IMR-90 (cell line): ENCODE measurements around the gene TMEM101. TPM values are rescaled to one million over a fixed set of nuclear protein-coding genes. Genes with fewer than 3 reads are reported as not detected.

Experiments
- ATAC-seq: fragments of 200-7000 bp; cut with Tn5 transposase; 2 replicates; pipeline ENCODE4 v1.9.1; 2020; ENCODE audit warnings: low read depth, mild to moderate bottlenecking, moderate library complexity
- BruUV-seq: library from RNA; stranded (reverse); fragments of 400-500 nt; replicated peaks from 2 replicates; lab custom pipeline; 2021; lab: Mats Ljungman, UMichigan
- CTCF ChIA-PET: fragments of 300-600 bp; formaldehyde crosslinking; extraction: SDS; loops from one replicate; lab custom pipeline; 2021; ENCODE audit warnings: antibody characterized with exemption; lab: Yijun Ruan, JAX
- POLR2A ChIA-PET: fragments of 300-600 bp; sonication (Branson Sonifier 250); formaldehyde crosslinking; loops from one replicate; lab custom pipeline; 2022; ENCODE audit warnings: antibody characterized with exemption; ENCODE audit not compliant: unreplicated experiment; lab: Charles Lee
- DNase-seq: peaks from one replicate; pipeline ENCODE4 v3.0.0; 2013
- H2AFZ ChIP-seq: replicated peaks from 2 replicates; pipeline ENCODE3; 2013; ENCODE audit warnings: low read length, mild to moderate bottlenecking; ENCODE audit not compliant: poor library complexity
- H2AK5ac ChIP-seq: 2 replicates; pipeline ENCODE4 v1.6.1; 2013; ENCODE audit warnings: low read depth, low read length, inconsistent platforms
- H2AK9ac ChIP-seq: replicated peaks from 2 replicates; pipeline ENCODE3; 2013; ENCODE audit warnings: mild to moderate bottlenecking, low read depth, low read length, moderate library complexity; ENCODE audit not compliant: poor library complexity
- H2BK120ac ChIP-seq: 2 replicates; pipeline ENCODE4 v1.6.1; 2013; ENCODE audit warnings: low read depth, low read length, inconsistent platforms
- H2BK15ac ChIP-seq: 3 replicates; pipeline ENCODE4 v1.6.1; 2013; ENCODE audit warnings: low read depth, low read length, inconsistent platforms
- H2BK20ac ChIP-seq: 2 replicates; pipeline ENCODE4 v1.6.1; 2013; ENCODE audit warnings: low read depth, mild to moderate bottlenecking, inconsistent platforms, low read length, moderate library complexity
- H2BK5ac ChIP-seq: 2 replicates; pipeline ENCODE4 v1.6.1; 2013; ENCODE audit warnings: mild to moderate bottlenecking, low read depth, low read length, inconsistent platforms; ENCODE audit not compliant: poor library complexity, severe bottlenecking
- H3K14ac ChIP-seq: replicated peaks from 2 replicates; pipeline ENCODE4 v1.6.1; 2013; ENCODE audit warnings: low read depth, low read length, inconsistent platforms
- H3K18ac ChIP-seq: 2 replicates; pipeline ENCODE4 v1.6.1; 2013; ENCODE audit warnings: low read depth, low read length, control low read depth
- H3K23ac ChIP-seq: 2 replicates; pipeline ENCODE4 v1.6.1; 2013; ENCODE audit warnings: low read depth, low read length, inconsistent platforms
- H3K27ac ChIP-seq: 2 replicates; pipeline ENCODE4 v1.5.1; 2013; ENCODE audit warnings: mild to moderate bottlenecking, control low read depth, low read length; ENCODE audit not compliant: insufficient read depth
- H3K27me3 ChIP-seq: 2 replicates; pipeline ENCODE4 v1.6.1; 2013; ENCODE audit warnings: low read length; ENCODE audit not compliant: control insufficient read depth, insufficient read depth
- H3K36me3 ChIP-seq: 2 replicates; pipeline ENCODE4 v1.6.1; 2013; ENCODE audit warnings: low read length, mixed read lengths; ENCODE audit not compliant: control insufficient read depth, insufficient read depth
- H3K4ac ChIP-seq: 2 replicates; pipeline ENCODE4 v1.6.1; 2013; ENCODE audit warnings: low read depth, low read length, inconsistent platforms
- H3K4me1 ChIP-seq: 2 replicates; pipeline ENCODE4 v1.6.1; 2013; ENCODE audit warnings: low read length, mixed read lengths; ENCODE audit not compliant: control insufficient read depth, insufficient read depth
- H3K4me2 ChIP-seq: 2 replicates; pipeline ENCODE4 v1.6.1; 2013; ENCODE audit warnings: low read depth, mild to moderate bottlenecking, control low read depth, low read length, moderate library complexity
- H3K4me3 ChIP-seq: 2 replicates; pipeline ENCODE4 v1.5.1; 2013; ENCODE audit warnings: low read depth, mild to moderate bottlenecking, control low read depth, low read length, moderate library complexity; ENCODE audit not compliant: insufficient read depth
- H3K56ac ChIP-seq: 2 replicates; pipeline ENCODE4 v1.6.1; 2013; ENCODE audit warnings: low read length, inconsistent platforms; ENCODE audit not compliant: insufficient read depth; ENCODE audit errors: extremely low read depth
- H3K79me1 ChIP-seq, 2 experiments: 2 replicates each; pipeline ENCODE4 v1.6.1; 2013; ENCODE audit warnings: low read length in 2 of 2, inconsistent platforms in 1 of 2, low read depth in 1 of 2
- H3K9ac ChIP-seq: 2 replicates; pipeline ENCODE4 v1.6.1; 2013; ENCODE audit warnings: low read depth, low read length, control low read depth
- H3K9me1 ChIP-seq: 2 replicates; pipeline ENCODE4 v1.6.1; 2013; ENCODE audit warnings: low read length, inconsistent platforms; ENCODE audit not compliant: insufficient read depth
- H3K9me3 ChIP-seq: 2 replicates; pipeline ENCODE4 v1.6.1; 2013; ENCODE audit warnings: low read length; ENCODE audit not compliant: control insufficient read depth, insufficient read depth
- H4K20me1 ChIP-seq: 2 replicates; pipeline ENCODE4 v1.6.1; 2013; ENCODE audit warnings: low read length, inconsistent platforms; ENCODE audit not compliant: insufficient read depth
- H4K5ac ChIP-seq: 2 replicates; pipeline ENCODE4 v1.6.1; 2013; ENCODE audit warnings: mild to moderate bottlenecking, low read depth, low read length, control low read depth
- H4K8ac ChIP-seq, 2 experiments: 2 replicates each; pipeline ENCODE4 v1.6.1; 2013; ENCODE audit warnings: low read depth in 2 of 2, low read length in 2 of 2, control low read depth in 1 of 2, inconsistent platforms in 1 of 2
- H4K91ac ChIP-seq: 2 replicates; pipeline ENCODE4 v1.6.1; 2013; ENCODE audit warnings: low read depth, low read length, inconsistent platforms; ENCODE audit not compliant: insufficient read depth
- BHLHE40 ChIP-seq: fragments of 150-350 bp; IDR thresholded peaks from 2 replicates; pipeline ENCODE4 v1.6.1; 2016; ENCODE audit warnings: mild to moderate bottlenecking, low read depth, low read length
- CEBPB ChIP-seq: IDR thresholded peaks from 2 replicates; pipeline ENCODE4 v1.6.1; 2012; ENCODE audit warnings: low read depth, low read length, improper control_type of control experiment
- ELK1 ChIP-seq: fragments of 150-350 bp; IDR thresholded peaks from 2 replicates; pipeline ENCODE4 v1.6.1; 2016; ENCODE audit warnings: low read depth, mild to moderate bottlenecking, low read length, moderate library complexity, borderline replicate concordance
- NFE2L2 ChIP-seq: fragments of 150-350 bp; IDR thresholded peaks from 2 replicates; pipeline ENCODE4 v1.6.1; 2016; ENCODE audit warnings: low read depth, mild to moderate bottlenecking, low read length
- SMC3 ChIP-seq: fragments of 150-350 bp; IDR thresholded peaks from 2 replicates; pipeline ENCODE4 v1.6.1; 2016; ENCODE audit warnings: low read depth, mild to moderate bottlenecking, antibody characterized with exemption, low read length, moderate library complexity
- WGBS, 2 experiments: methylation state at CpG; one replicate each; pipeline versions ENCODE4 v1.1.5 to v1.1.7; 2013; ENCODE audit warnings: missing lambda C conversion rate in 2 of 2; ENCODE audit not compliant: insufficient read length in 1 of 2; ENCODE audit errors: extremely low coverage in 2 of 2; 5-methylcytosine and 5-hydroxymethylcytosine counted together
- dilution Hi-C: fragments of 300-500 bp; cut with HindIII; formaldehyde crosslinking; loops from one replicate; pipeline ENCODE4 v1.14.3; 2018; ENCODE audit warnings: low sequenced_read_pairs; ENCODE audit not compliant: unreplicated experiment
- in situ Hi-C: fragments of 300-500 bp; cut with MboI; formaldehyde crosslinking; loops from 3 replicates; pipeline ENCODE4 v1.14.3; 2019; ENCODE audit warnings: low sequenced_read_pairs, inconsistent platforms, mixed read lengths
- intact Hi-C: fragments of 100-400 bp; cut with micrococcal nuclease; formaldehyde crosslinking; loops from 2 replicates; pipeline ENCODE4 v1.10.0; 2022
- polyA plus RNA-seq, 3 experiments: library from polyadenylated mRNA; depleted of rRNA; stranded (reverse); fragments of >200 nt; gene quantifications; 2 replicates each; pipeline ENCODE4 v1.2.3, GENCODE V29; 2012; ENCODE audit warnings: low replicate concordance in 1 of 3
- total RNA-seq: library from RNA; depleted of rRNA; stranded (reverse); fragments of >200 nt; gene quantifications from 2 replicates; pipeline ENCODE4 v1.2.3, GENCODE V29; 2012

Gene TMEM101
- total and polyA plus RNA-seq, 2 of the 4 experiments (the other 2 are of a cell fraction) = 30.7 to 36.6 TPM

DNA sequence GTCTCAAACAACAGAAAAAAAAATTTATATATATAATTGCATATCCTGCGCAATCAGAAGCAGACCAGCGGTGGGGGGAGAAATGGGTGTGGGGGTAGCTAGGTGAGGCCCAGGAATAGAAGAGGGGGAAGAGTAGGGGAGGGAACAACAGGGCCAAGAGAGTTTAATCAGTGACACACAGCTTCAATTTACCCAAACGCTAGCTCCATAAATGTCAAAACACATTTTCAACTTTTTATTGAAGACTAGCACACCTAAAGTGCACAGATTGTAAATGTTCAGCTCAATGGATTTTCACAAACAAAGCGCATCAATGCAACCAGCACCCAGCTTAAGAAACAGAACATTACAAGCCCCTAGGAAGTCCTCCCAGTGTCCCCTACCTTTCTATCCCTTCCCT, 35.1 kb downstream of the TMEM101 start:
- Histone ChIP-seq H3K79me1 (no peaks in the 10 kb centered on the region), H3K9me1 (no peaks in the 10 kb centered on the region), H2BK120ac (no peak overlapping the region), H2BK20ac (no peak overlapping the region), H2BK5ac (no peak overlapping the region), H3K23ac (no peak overlapping the region), H3K9me3 (no peaks in the 10 kb centered on the region), H3K27me3 (peaks cover 67% of the 10 kb centered on the region), H3K4me3 (no peak overlapping the region), H4K8ac (no peak overlapping the region), H2AFZ (no peak overlapping the region), H3K4me1 (peaks cover 2% of the 10 kb centered on the region; the same call in 1 of the 2 replicates), H3K56ac (no peak overlapping the region), H3K18ac (no peak overlapping the region), H4K5ac (no peak overlapping the region), H4K91ac (no peak overlapping the region), H3K27ac (no peak overlapping the region), H2AK5ac (no peak overlapping the region), H4K20me1 (no peaks in the 10 kb centered on the region), H2BK15ac (no peak overlapping the region), H3K9ac (no peak overlapping the region), H3K4me2 (no peak overlapping the region), H3K4ac (no peak overlapping the region), H3K36me3 (no peaks in the 10 kb centered on the region), H3K14ac (no peak overlapping the region), H2AK9ac (no peak overlapping the region)
- ChIA-PET CTCF (interaction anchor here (0.6 kb wide), 1 partner anchor 8 kb away, joined by 3 read pairs; no protein-coding TSS in a partner anchor), POLR2A (interaction anchor here (0.6 kb wide), 1 partner anchor 631 kb away, joined by 4 read pairs; no protein-coding TSS in a partner anchor)
- no CpG with 5 or more reads among the region's 4 CpGs for WGBS, 2 experiments
- dilution Hi-C loops = no loop called here
- intact Hi-C loops = no loop called here
- no peak for DNase-seq
- no peak for ATAC-seq
- no peak for TF ChIP-seq NFE2L2
- TF ChIP-seq ELK1 = no peak
- TF ChIP-seq SMC3 = no peak
- TF ChIP-seq BHLHE40 = no peak
- TF ChIP-seq CEBPB = no peak
- in situ Hi-C loops = no loop called here
- BruUV-seq = no TSS peak
